Astrocyte of the spinal cord (primary cell): ENCODE results near the gene RENBP.

Experiments
- DNase-seq: peaks from one replicate; pipeline ENCODE4 v3.0.0; 2011; ENCODE audit warnings: low read depth, low spot score
- H3K4me3 ChIP-seq: 2 replicates; pipeline ENCODE4 v1.5.1; 2011; ENCODE audit warnings: low read depth, mild to moderate bottlenecking, low read length, moderate library complexity
- in situ Hi-C: cut with HindIII; loops from 2 replicates; pipeline ENCODE4 v1.10.0; 2017; ENCODE audit warnings: low sequenced_read_pairs
- TF ChIP-seq, protein P1 (sequence below): IDR thresholded peaks from 2 replicates; pipeline ENCODE4 v1.5.1; 2012; ENCODE audit warnings: low read depth, mild to moderate bottlenecking, low read length, inconsistent platforms

Gene RENBP

GRCh38 chrX:153913701-153914100 is 30.7 kb downstream of the RENBP start:
- TF ChIP-seq, protein P1, sequence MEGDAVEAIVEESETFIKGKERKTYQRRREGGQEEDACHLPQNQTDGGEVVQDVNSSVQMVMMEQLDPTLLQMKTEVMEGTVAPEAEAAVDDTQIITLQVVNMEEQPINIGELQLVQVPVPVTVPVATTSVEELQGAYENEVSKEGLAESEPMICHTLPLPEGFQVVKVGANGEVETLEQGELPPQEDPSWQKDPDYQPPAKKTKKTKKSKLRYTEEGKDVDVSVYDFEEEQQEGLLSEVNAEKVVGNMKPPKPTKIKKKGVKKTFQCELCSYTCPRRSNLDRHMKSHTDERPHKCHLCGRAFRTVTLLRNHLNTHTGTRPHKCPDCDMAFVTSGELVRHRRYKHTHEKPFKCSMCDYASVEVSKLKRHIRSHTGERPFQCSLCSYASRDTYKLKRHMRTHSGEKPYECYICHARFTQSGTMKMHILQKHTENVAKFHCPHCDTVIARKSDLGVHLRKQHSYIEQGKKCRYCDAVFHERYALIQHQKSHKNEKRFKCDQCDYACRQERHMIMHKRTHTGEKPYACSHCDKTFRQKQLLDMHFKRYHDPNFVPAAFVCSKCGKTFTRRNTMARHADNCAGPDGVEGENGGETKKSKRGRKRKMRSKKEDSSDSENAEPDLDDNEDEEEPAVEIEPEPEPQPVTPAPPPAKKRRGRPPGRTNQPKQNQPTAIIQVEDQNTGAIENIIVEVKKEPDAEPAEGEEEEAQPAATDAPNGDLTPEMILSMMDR, result no peak
- no peak for DNase-seq
- in situ Hi-C loops, result no loop called here
- no peak overlapping the region for H3K4me3 ChIP-seq

- in situ Hi-C loops, result no loop called here
- DNase-seq, result no peak
- TF ChIP-seq, protein P1, result no peak
Measured at GRCh38 chrX:153913211-153913610, 31.2 kb downstream of the RENBP start.

DNA sequence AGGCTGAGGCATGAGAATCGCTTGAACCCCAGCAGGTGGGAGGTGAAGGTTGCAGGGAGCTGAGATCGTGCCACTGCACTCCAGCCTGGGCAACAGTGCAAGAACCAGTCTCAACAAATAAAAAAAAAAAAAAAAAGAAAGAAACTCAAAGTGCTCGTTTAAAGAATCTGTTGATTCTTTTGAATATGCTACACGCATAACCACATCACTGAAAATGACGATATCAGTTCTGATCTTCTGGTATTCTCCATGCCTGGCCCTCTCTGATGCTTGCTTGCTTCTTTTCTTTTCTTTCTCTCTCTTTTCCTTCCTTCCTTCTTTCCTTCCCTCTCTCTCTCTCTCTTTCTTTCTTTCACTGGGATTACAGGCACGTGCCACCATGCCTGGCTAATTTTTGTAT is 32.6 kb downstream of the RENBP start:
- in situ Hi-C loops, result no loop called here
- TF ChIP-seq, protein P1, result no peak
- no peak for DNase-seq
- H3K4me3 ChIP-seq, result no peak overlapping the region

More at GRCh38 chrX:153913211-153913610, 31.2 kb downstream of the RENBP start:
- H3K4me3 ChIP-seq, result no peak overlapping the region

DNA sequence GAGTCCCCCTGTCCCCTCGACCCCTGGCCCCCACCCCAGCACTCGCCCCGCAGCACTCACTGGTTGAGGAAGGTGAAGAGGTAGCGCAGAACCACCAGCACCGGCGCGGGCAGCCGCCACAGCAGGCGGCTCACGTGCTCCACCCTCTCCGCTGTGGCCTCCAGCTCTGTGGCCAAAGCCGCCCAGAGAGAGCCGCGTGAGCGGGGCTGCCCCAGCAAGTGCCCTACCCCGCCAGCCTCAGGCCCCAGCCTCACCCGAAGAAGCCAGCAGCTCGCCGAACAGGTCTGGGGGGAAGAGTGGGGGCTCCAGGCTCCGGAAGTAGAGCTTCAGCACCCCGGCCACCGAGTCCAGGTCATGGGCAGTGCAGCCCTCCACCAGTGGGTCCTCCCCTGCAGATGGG is 34.0 kb downstream of the RENBP start:
- H3K4me3 ChIP-seq, result no peak overlapping the region
- TF ChIP-seq, protein P1, result no peak
- DNase-seq, result no peak
- in situ Hi-C loops, result no loop called here

DNA sequence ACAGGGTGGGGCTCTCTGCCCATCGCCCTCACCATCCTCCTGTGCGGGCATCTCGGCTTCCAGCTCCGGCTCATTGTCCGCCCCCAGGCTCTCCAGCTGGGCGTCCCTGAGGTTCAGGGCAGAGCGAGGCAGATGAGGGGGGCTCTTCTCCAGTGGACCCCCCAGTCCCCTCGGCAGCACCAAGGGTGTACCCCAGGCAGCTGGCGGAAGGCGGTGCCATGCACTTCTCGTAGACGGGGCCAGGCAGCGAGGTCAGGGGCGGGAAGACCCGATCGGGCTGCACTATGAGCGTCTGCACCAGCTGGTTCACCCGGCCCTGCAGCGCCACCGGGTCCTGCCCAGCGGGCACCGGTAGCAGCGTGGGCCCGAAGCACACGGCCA is 34.5 kb downstream of the RENBP start:
- H3K4me3 ChIP-seq, result no peak overlapping the region
- DNase-seq, result no peak
- in situ Hi-C loops, result no loop called here
- TF ChIP-seq, protein P1, result no peak

- TF ChIP-seq, protein P1, result no peak
- in situ Hi-C loops, result no loop called here
- DNase-seq, result no peak
- no peak overlapping the region for H3K4me3 ChIP-seq
Measured at GRCh38 chrX:153909024-153909979, 35.1 kb downstream of the RENBP start.
